Right lobe of liver (tissue), 6 donors: Measurements from ENCODE around the gene ZNF655. TPM values are rescaled to one million over a fixed set of nuclear protein-coding genes. Genes with fewer than 3 reads are reported as not detected.

Experiments
- ATAC-seq, 4 donors: fragments of 200-7000 bp; cut with Tn5 transposase; one replicate each; pipeline ENCODE4 v1.9.1; 2020; ENCODE audit warnings: mild to moderate bottlenecking in 4 of 4, moderate library complexity in 4 of 4
- DNase-seq, 3 donors: peaks; one replicate each; pipeline ENCODE4 v3.0.0-alpha.2; 2020
- H3K27ac ChIP-seq, 3 donors: fragments of 200-600 bp; one replicate each; pipeline ENCODE4 v1.8.0; 2022
- H3K27me3 ChIP-seq, 2 donors: fragments of 200-600 bp; one replicate each; pipeline ENCODE4 v1.8.0; 2022
- H3K36me3 ChIP-seq, 4 donors: fragments of 200-600 bp; sonication (generic) in 1 of 4; one replicate each; pipeline versions ENCODE4 v1.5.1 to v1.8.0; 2017 to 2022; ENCODE audit warnings: control low read depth in 1 of 4
- H3K4me1 ChIP-seq, 4 donors: fragments of 200-600 bp; sonication (generic) in 1 of 4; one replicate each; pipeline versions ENCODE4 v1.5.1 to v1.8.0; 2017 to 2022; ENCODE audit warnings: control low read depth in 1 of 4
- H3K4me3 ChIP-seq, 3 donors: fragments of 200-600 bp; one replicate each; pipeline ENCODE4 v1.8.0; 2022
- H3K9me3 ChIP-seq, 4 donors: fragments of 200-600 bp; sonication (generic) in 1 of 4; one replicate each; pipeline versions ENCODE4 v1.5.1 to v1.8.0; 2017 to 2022; ENCODE audit warnings: control low read depth in 1 of 4
- CTCF ChIP-seq, 4 donors: fragments of 200-600 bp in 3 of 4; fragments of 450-650 bp in 1 of 4; IDR thresholded peaks; one replicate each; pipeline versions ENCODE4 v1.5.1 to v1.8.0; 2016 to 2022; ENCODE audit warnings: antibody characterized with exemption in 4 of 4, mild to moderate bottlenecking in 2 of 4
- POLR2A ChIP-seq: fragments of 450-650 bp; IDR thresholded peaks from one replicate; pipeline ENCODE4 v1.6.1; 2017; ENCODE audit warnings: antibody characterized with exemption, mild to moderate bottlenecking
- WGBS: methylation state at CpG from one replicate; pipeline ENCODE4 v1.1.6; 2018; ENCODE audit warnings: low coverage, low lambda C conversion rate; ENCODE audit not compliant: insufficient coverage; ENCODE audit errors: missing lambda C conversion rate; 5-methylcytosine and 5-hydroxymethylcytosine counted together
- intact Hi-C, 2 donors: fragments of 100-400 bp; cut with DNase I; formaldehyde crosslinking; loops; one replicate each; pipeline versions ENCODE4 v1.11.2 to v1.14.1; 2022
- total RNA-seq, 6 experiments: library from RNA; depleted of rRNA in 2 of 6; stranded (reverse); fragments of >200 nt in 2 of 6; fragmentation: NEBNext Ultra II Directional in 3 of 6; extraction: Animal tissue kit (Norgen Biotek cat#: 25700) in 3 of 6; gene quantifications; one replicate each; pipeline versions ENCODE4 v1.1.0 to v1.2.4, GENCODE V29; 2016 to 2023
- donor health status: DM: no; HTN: yes; CAD: no.
- donor health status: DM: no; HTN: no; CAD: no.
- donor health status: DM: no; HTN: no; CAD: no.
- donor health status: DM: no; HTN: yes; CAD: no.
- donor health status: DM: no; HTN: yes; CAD: no.

The ZNF655 gene
- total RNA-seq, 6 experiments from 2014 or later = 21.5 to 44.4 (median 26.0) TPM

GRCh38 chr7:99551334-99551733, 7.1 kb upstream of the ZNF655 start:
- peaks cover 0 to 8% (median 0%) of the 10 kb centered on the region in 4 donors for H3K9me3 ChIP-seq
- intact Hi-C loops = no loop called here
- peaks cover 0 to 5% (median 0%) of the 10 kb centered on the region in 4 donors for H3K36me3 ChIP-seq
- ATAC-seq = peak; percentile 7 to 25 (median 18)
- H3K4me1 ChIP-seq = peaks cover 0 to 7% (median 3%) of the 10 kb centered on the region in 4 donors
- H3K27me3 ChIP-seq = no peaks in the 10 kb centered on the region
- WGBS = 10% methylated on average over 11 of the region's 15 CpGs
- no peak for TF ChIP-seq CTCF (IDR thresholded peaks at IDR 0.05)
- H3K4me3 ChIP-seq = peak overlapping the region; percentile 86 to 96 (median 92)
- peak overlapping the region; percentile 56 to 69 (median 64) for H3K27ac ChIP-seq
- no peak for DNase-seq

GRCh38 chr7:99551767-99552463, 6.5 kb upstream of the ZNF655 start, which contains the start of gene FAM200A:
Gene FAM200A, minus strand, starts transcription at chr7:99552114. Its CDS starts 3,707 bp downstream, at chr7:99548407.
- H3K36me3 ChIP-seq = peaks cover 0 to 5% (median 0%) of the 10 kb centered on the region in 4 donors
- TF ChIP-seq CTCF (IDR thresholded peaks at IDR 0.05) (no peak), POLR2A (peak; percentile 55)
- ATAC-seq (peak; percentile 98 to 99 (median 99)), DNase-seq (peak; percentile 88 to 91 (median 88))
- H3K4me1 ChIP-seq = peaks cover 0 to 10% (median 3%) of the 10 kb centered on the region in 4 donors
- H3K27me3 ChIP-seq = no peaks in the 10 kb centered on the region
- H3K4me3 ChIP-seq = peak within 1 kb of the TSS; percentile 86 to 96 (median 92)
- under 1% methylated on average over 17 of the region's 37 CpGs for WGBS
- H3K27ac ChIP-seq = peak within 1 kb of the TSS; percentile 56 to 69 (median 64)
- H3K9me3 ChIP-seq = peaks cover 0 to 8% (median 0%) of the 10 kb centered on the region in 4 donors
- intact Hi-C loops = no loop called here

GRCh38 chr7:99553039-99553438, 5.4 kb upstream of the ZNF655 start:
- Histone ChIP-seq H3K4me1 (peaks cover 0 to 13% (median 7%) of the 10 kb centered on the region in 4 donors), H3K27me3 (no peaks in the 10 kb centered on the region), H3K9me3 (peaks cover 0 to 2% (median 0%) of the 10 kb centered on the region in 4 donors), H3K27ac (no peak overlapping the region), H3K36me3 (peaks cover 0 to 2% (median 0%) of the 10 kb centered on the region in 4 donors), H3K4me3 (no peak overlapping the region)
- intact Hi-C loops = no loop called here
- ATAC-seq = no peak
- TF ChIP-seq CTCF (IDR thresholded peaks at IDR 0.05) (no peak), POLR2A (no peak)
- WGBS = 100% methylated on average over 4 of the region's 4 CpGs
- no peak for DNase-seq

GRCh38 chr7:99554939-99555338, 3.5 kb upstream of the ZNF655 start:
- Histone ChIP-seq H3K4me1 (peaks cover 0 to 21% (median 10%) of the 10 kb centered on the region in 4 donors), H3K4me3 (no peak overlapping the region), H3K36me3 (no peaks in the 10 kb centered on the region), H3K9me3 (no peaks in the 10 kb centered on the region), H3K27ac (no peak overlapping the region), H3K27me3 (no peaks in the 10 kb centered on the region)
- intact Hi-C loops = no loop called here
- DNase-seq = no peak
- TF ChIP-seq CTCF (IDR thresholded peaks at IDR 0.05) (no peak), POLR2A (no peak)
- no peak for ATAC-seq
- 57% methylated on average over 2 of the region's 2 CpGs for WGBS
